Hypothalamus (tissue), 51 donors: ENCODE measurements around the gene ARF4.
A peak's percentile ranks its signal among the peaks of the same experiment; 100 is the strongest.

Experiments
- DNase-seq, 51 donors: peaks; one replicate each; lab custom pipeline; 2025; lab: John Stamatoyannopoulos, UW

ARF4 gene

GRCh38 chr3:57582474-57583168, 14.5 kb downstream of the ARF4 start:
- no peak for DNase-seq

- DNase-seq: no peak
Measured at GRCh38 chr3:57577801-57578200, 19.3 kb downstream of the ARF4 start.

- peak in 1 of 51 donors; percentile 49 for DNase-seq
Measured at GRCh38 chr3:57575966-57576626, 21.0 kb downstream of the ARF4 start.

GRCh38 chr3:57572096-57572495, 25.0 kb downstream of the ARF4 start:
- no peak for DNase-seq

GRCh38 chr3:57570878-57571277, 26.3 kb downstream of the ARF4 start:
- no peak for DNase-seq

GRCh38 chr3:57569859-57570450, 27.2 kb downstream of the ARF4 start:
- no peak for DNase-seq

GRCh38 chr3:57559526-57559925, 37.6 kb downstream of the ARF4 start:
- no peak for DNase-seq

- peak in 2 of 51 donors; percentile 19 to 25 for DNase-seq
Measured at GRCh38 chr3:57557085-57557537, 40.0 kb downstream of the ARF4 start.

GRCh38 chr3:57556459-57557084, 40.6 kb downstream of the ARF4 start:
- peak in 12 of 51 donors; percentile 8 to 81 (median 41) for DNase-seq

GRCh38 chr3:57555738-57556458, 41.2 kb downstream of the ARF4 start, which contains the start of gene PDE12:
Gene PDE12 (plus strand): TSS chr3:57556274. CDS start chr3:57556380, 106 bp downstream.
- peak; percentile 68 to 98 (median 85) for DNase-seq

GRCh38 chr3:57555306-57555705, 41.8 kb downstream of the ARF4 start:
- DNase-seq: no peak

- DNase-seq: no peak
Measured at GRCh38 chr3:57546616-57547015, 50.5 kb downstream of the ARF4 start.

- DNase-seq: peak in 2 of 51 donors; percentile 1 to 18
Measured at GRCh38 chr3:57545636-57546268, 51.4 kb downstream of the ARF4 start.

GRCh38 chr3:57544181-57545125, 52.7 kb downstream of the ARF4 start, which contains the start of gene DNAH12:
Gene DNAH12 (minus strand): TSS chr3:57544344. CDS start chr3:57542870, 1,474 bp downstream.
- DNase-seq: peak in 22 of 51 donors; percentile 0 to 56 (median 26)

- no peak for DNase-seq
Measured at GRCh38 chr3:57538465-57538864, 58.7 kb downstream of the ARF4 start.

GRCh38 chr3:57530071-57530608, 67.0 kb downstream of the ARF4 start:
- DNase-seq: no peak
